Measurements from ENCODE around the gene KCNH1.

DNA sequence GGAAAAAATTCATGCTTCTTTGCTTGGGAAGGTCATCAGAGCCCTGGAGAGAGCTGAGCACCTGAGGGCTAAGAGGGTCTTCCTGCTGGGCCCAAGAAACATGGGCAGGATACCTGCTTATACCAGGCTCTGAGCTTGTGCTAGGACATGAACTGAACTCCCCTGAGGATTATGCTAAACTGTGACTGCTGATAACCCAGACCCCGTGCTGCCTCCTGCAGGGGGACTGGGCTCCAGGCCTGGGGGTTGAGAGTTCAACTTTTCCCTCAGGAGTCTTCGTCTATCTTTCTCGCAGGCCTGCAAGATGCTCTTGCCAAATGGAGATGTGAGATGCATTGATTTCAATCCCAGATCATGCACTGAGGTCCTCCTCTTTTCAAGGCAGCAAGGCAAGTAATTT lies 436.8 kb downstream of the KCNH1 start:
- TF ChIP-seq, protein P1, sequence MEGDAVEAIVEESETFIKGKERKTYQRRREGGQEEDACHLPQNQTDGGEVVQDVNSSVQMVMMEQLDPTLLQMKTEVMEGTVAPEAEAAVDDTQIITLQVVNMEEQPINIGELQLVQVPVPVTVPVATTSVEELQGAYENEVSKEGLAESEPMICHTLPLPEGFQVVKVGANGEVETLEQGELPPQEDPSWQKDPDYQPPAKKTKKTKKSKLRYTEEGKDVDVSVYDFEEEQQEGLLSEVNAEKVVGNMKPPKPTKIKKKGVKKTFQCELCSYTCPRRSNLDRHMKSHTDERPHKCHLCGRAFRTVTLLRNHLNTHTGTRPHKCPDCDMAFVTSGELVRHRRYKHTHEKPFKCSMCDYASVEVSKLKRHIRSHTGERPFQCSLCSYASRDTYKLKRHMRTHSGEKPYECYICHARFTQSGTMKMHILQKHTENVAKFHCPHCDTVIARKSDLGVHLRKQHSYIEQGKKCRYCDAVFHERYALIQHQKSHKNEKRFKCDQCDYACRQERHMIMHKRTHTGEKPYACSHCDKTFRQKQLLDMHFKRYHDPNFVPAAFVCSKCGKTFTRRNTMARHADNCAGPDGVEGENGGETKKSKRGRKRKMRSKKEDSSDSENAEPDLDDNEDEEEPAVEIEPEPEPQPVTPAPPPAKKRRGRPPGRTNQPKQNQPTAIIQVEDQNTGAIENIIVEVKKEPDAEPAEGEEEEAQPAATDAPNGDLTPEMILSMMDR (conservative IDR thresholded peaks at IDR 0.05; ENCODE audit: low read depth, low read length) = no peak
- no peak for TF ChIP-seq CEBPB (IDR thresholded peaks at IDR 0.05; ENCODE audit: low read depth, low read length)
- no peak for TF ChIP-seq RAD21 (IDR thresholded peaks at IDR 0.05; ENCODE audit: low read length)
- TF ChIP-seq FOS (IDR thresholded peaks at IDR 0.05; ENCODE audit: low read depth, low read length) = no peak
- no peak for TF ChIP-seq POLR2A (IDR thresholded peaks at IDR 0.05; ENCODE audit: low read depth, low read length)
- TF ChIP-seq ELK1 (IDR thresholded peaks at IDR 0.05; ENCODE audit: borderline replicate concordance, low read depth, low read length) = no peak
- no peak for TF ChIP-seq USF2 (IDR thresholded peaks at IDR 0.05; ENCODE audit: low read depth, low read length)
- no peak for TF ChIP-seq MAZ (IDR thresholded peaks at IDR 0.05; ENCODE audit: borderline replicate concordance, low read depth, low read length)
- TF ChIP-seq SMC3 (IDR thresholded peaks at IDR 0.05; ENCODE audit: low read depth, low read length) = no peak
- no peak for TF ChIP-seq BHLHE40 (IDR thresholded peaks at IDR 0.05; ENCODE audit: low read depth, low read length)
- TF ChIP-seq RFX5 (IDR thresholded peaks at IDR 0.05; ENCODE audit: low read depth, low read length) = no peak
